GM19099 (cell line): ENCODE measurements around the gene PTPN7.

Experiments used
- POLR2A ChIP-seq: IDR thresholded peaks from 3 replicates; pipeline ENCODE4 v1.6.1; 2011; ENCODE audit warnings: low read depth; ENCODE audit not compliant: insufficient read length; ENCODE audit errors: extremely low read depth

The PTPN7 gene

GRCh38 chr1:202133001-202133400 is 27.4 kb downstream of the PTPN7 start:
- no peak for TF ChIP-seq POLR2A

GRCh38 chr1:202131956-202132821 is 28.2 kb downstream of the PTPN7 start:
- no peak for TF ChIP-seq POLR2A

GRCh38 chr1:202130816-202131522 is 29.4 kb downstream of the PTPN7 start:
- TF ChIP-seq POLR2A: no peak

- TF ChIP-seq POLR2A: no peak
Observed at GRCh38 chr1:202130297-202130721, 30.1 kb downstream of the PTPN7 start.

GRCh38 chr1:202129453-202130296 is 30.7 kb downstream of the PTPN7 start:
- TF ChIP-seq POLR2A: no peak

- no peak for TF ChIP-seq POLR2A
Observed at GRCh38 chr1:202127836-202128622, 32.4 kb downstream of the PTPN7 start.

- TF ChIP-seq POLR2A: no peak
Observed at GRCh38 chr1:202127061-202127460, 33.3 kb downstream of the PTPN7 start.

GRCh38 chr1:202126426-202126825 is 34.0 kb downstream of the PTPN7 start:
- TF ChIP-seq POLR2A: no peak

GRCh38 chr1:202125611-202126010 is 34.8 kb downstream of the PTPN7 start:
- TF ChIP-seq POLR2A: no peak

GRCh38 chr1:202124142-202124541 is 36.3 kb downstream of the PTPN7 start:
- TF ChIP-seq POLR2A: no peak

- no peak for TF ChIP-seq POLR2A
Observed at GRCh38 chr1:202123336-202123813, 37.0 kb downstream of the PTPN7 start.

GRCh38 chr1:202122639-202123335 is 37.6 kb downstream of the PTPN7 start, which contains the start of gene GPR37L1:
GPR37L1 (plus strand) TSS chr1:202122917; CDS start chr1:202122964, 47 bp downstream.
- TF ChIP-seq POLR2A: no peak

- TF ChIP-seq POLR2A: no peak
Observed at GRCh38 chr1:202121006-202121405, 39.4 kb downstream of the PTPN7 start.
